Stimulated activated naive CD8-positive, alpha-beta T cell treated with anti-CD3 and anti-CD28 coated beads, Interleukin-15, amount 100 ng/mL, for 72 hours (primary cell): ENCODE results near the gene CUL5.
A peak's percentile ranks its signal among the peaks of the same experiment; 100 is the strongest.

ENCODE experiments used
- ATAC-seq: fragments of 150-1000 bp; cut with Tn5 transposase; 2 replicates; pipeline ENCODE4 v1.10.0; 2021; ENCODE audit warnings: mild to moderate bottlenecking, moderate library complexity
- DNase-seq, 2 donors: peaks; one replicate each; pipeline ENCODE4 v3.0.0; 2021 to 2022
- H3K27ac Mint-ChIP-seq, 2 donors: one replicate each; pipeline ENCODE4 v1.8.0; 2022; ENCODE audit warnings: mild to moderate bottlenecking in 2 of 2, mixed read lengths in 2 of 2, moderate library complexity in 2 of 2
- H3K27me3 Mint-ChIP-seq: one replicate; pipeline ENCODE4 v1.8.0; 2022; ENCODE audit warnings: mixed read lengths
- H3K4me1 Mint-ChIP-seq: one replicate; pipeline ENCODE4 v1.8.0; 2022; ENCODE audit warnings: mild to moderate bottlenecking, mixed read lengths
- H3K4me3 Mint-ChIP-seq, 2 donors: one replicate each; pipeline ENCODE4 v1.8.0; 2022; ENCODE audit warnings: mild to moderate bottlenecking in 2 of 2, mixed read lengths in 2 of 2, moderate library complexity in 1 of 2
- H3K9me3 Mint-ChIP-seq, 2 donors: one replicate each; pipeline ENCODE4 v1.8.0; 2022; ENCODE audit warnings: mixed read lengths in 2 of 2

CUL5 gene

GRCh38 chr11:108008656-108009496, at the start of gene CUL5:
Gene CUL5, plus strand, starts transcription at chr11:108008898. Its CDS starts 451 bp downstream, at chr11:108009349.
- H3K4me1 Mint-ChIP-seq = peaks cover 9% of the 10 kb centered on the region
- peak; percentile 93 for ATAC-seq
- H3K4me3 Mint-ChIP-seq = peak within 1 kb of the TSS; percentile 94 to 96
- H3K27ac Mint-ChIP-seq = peak within 1 kb of the TSS; percentile 99
- DNase-seq = peak; percentile 90 to 93
- no peaks in the 10 kb centered on the region for H3K9me3 Mint-ChIP-seq
- H3K27me3 Mint-ChIP-seq = no peaks in the 10 kb centered on the region

- peaks cover 6% of the 10 kb centered on the region for H3K4me1 Mint-ChIP-seq
- ATAC-seq (no peak), DNase-seq (no peak)
- peaks cover 31% of the 10 kb centered on the region for H3K27me3 Mint-ChIP-seq
- H3K9me3 Mint-ChIP-seq = no peaks in the 10 kb centered on the region
- H3K4me3 Mint-ChIP-seq = no peak overlapping the region
- H3K27ac Mint-ChIP-seq = no peak overlapping the region
These were observed 47.2 kb upstream of the CUL5 start for GRCh38 chr11:107961480-107961879.

- ATAC-seq = no peak
- Mint-ChIP-seq H3K27me3 (peaks cover 24% of the 10 kb centered on the region), H3K27ac (no peak overlapping the region), H3K4me3 (no peak overlapping the region), H3K4me1 (no peaks in the 10 kb centered on the region), H3K9me3 (no peaks in the 10 kb centered on the region)
- DNase-seq = no peak
These were observed 46.5 kb upstream of the CUL5 start for GRCh38 chr11:107962181-107962580.

GRCh38 chr11:107963091-107963490, 45.6 kb upstream of the CUL5 start:
- no peak overlapping the region for H3K4me3 Mint-ChIP-seq
- DNase-seq (no peak), ATAC-seq (no peak)
- H3K27ac Mint-ChIP-seq = no peak overlapping the region
- no peaks in the 10 kb centered on the region for H3K9me3 Mint-ChIP-seq
- H3K27me3 Mint-ChIP-seq = peaks cover 15% of the 10 kb centered on the region
- no peaks in the 10 kb centered on the region for H3K4me1 Mint-ChIP-seq

GRCh38 chr11:107969219-107969618, 39.5 kb upstream of the CUL5 start:
- Mint-ChIP-seq H3K4me3 (no peak overlapping the region), H3K27ac (no peak overlapping the region), H3K4me1 (no peaks in the 10 kb centered on the region), H3K9me3 (no peaks in the 10 kb centered on the region), H3K27me3 (peaks cover 7% of the 10 kb centered on the region)
- no peak for DNase-seq
- no peak for ATAC-seq

GRCh38 chr11:107970049-107970448, 38.6 kb upstream of the CUL5 start:
- no peak overlapping the region for H3K4me3 Mint-ChIP-seq
- peaks cover 7% of the 10 kb centered on the region for H3K27me3 Mint-ChIP-seq
- ATAC-seq = no peak
- no peak for DNase-seq
- no peaks in the 10 kb centered on the region for H3K4me1 Mint-ChIP-seq
- H3K9me3 Mint-ChIP-seq = no peaks in the 10 kb centered on the region
- H3K27ac Mint-ChIP-seq = no peak overlapping the region

GRCh38 chr11:107973641-107974040, 35.1 kb upstream of the CUL5 start:
- no peaks in the 10 kb centered on the region for H3K4me1 Mint-ChIP-seq
- ATAC-seq (no peak), DNase-seq (no peak)
- no peak overlapping the region for H3K4me3 Mint-ChIP-seq
- H3K27me3 Mint-ChIP-seq = peaks cover 7% of the 10 kb centered on the region
- H3K9me3 Mint-ChIP-seq = no peaks in the 10 kb centered on the region
- H3K27ac Mint-ChIP-seq = no peak overlapping the region

GRCh38 chr11:107988397-107989158, 20.1 kb upstream of the CUL5 start:
- Mint-ChIP-seq H3K4me1 (no peaks in the 10 kb centered on the region), H3K9me3 (no peaks in the 10 kb centered on the region), H3K4me3 (no peak overlapping the region), H3K27ac (no peak overlapping the region), H3K27me3 (no peaks in the 10 kb centered on the region)
- DNase-seq (no peak), ATAC-seq (no peak)

GRCh38 chr11:107991868-107992414, 16.8 kb upstream of the CUL5 start:
- H3K9me3 Mint-ChIP-seq = no peaks in the 10 kb centered on the region
- no peak overlapping the region for H3K4me3 Mint-ChIP-seq
- peaks cover 25% of the 10 kb centered on the region for H3K27me3 Mint-ChIP-seq
- DNase-seq (no peak), ATAC-seq (no peak)
- H3K4me1 Mint-ChIP-seq = no peaks in the 10 kb centered on the region
- H3K27ac Mint-ChIP-seq = no peak overlapping the region

GRCh38 chr11:107996006-107996776, 12.5 kb upstream of the CUL5 start:
- no peak for DNase-seq
- Mint-ChIP-seq H3K27me3 (peaks cover 35% of the 10 kb centered on the region), H3K4me3 (no peak overlapping the region), H3K4me1 (peaks cover 6% of the 10 kb centered on the region), H3K27ac (no peak overlapping the region), H3K9me3 (no peaks in the 10 kb centered on the region)
- no peak for ATAC-seq

GRCh38 chr11:107998761-107999160, 9.9 kb upstream of the CUL5 start:
- Mint-ChIP-seq H3K27ac (no peak overlapping the region), H3K4me3 (no peak overlapping the region), H3K9me3 (no peaks in the 10 kb centered on the region), H3K4me1 (peaks cover 6% of the 10 kb centered on the region), H3K27me3 (peaks cover 35% of the 10 kb centered on the region)
- ATAC-seq = no peak
- DNase-seq = no peak

GRCh38 chr11:107999759-108000455, 8.8 kb upstream of the CUL5 start:
- H3K4me3 Mint-ChIP-seq = no peak overlapping the region
- no peaks in the 10 kb centered on the region for H3K9me3 Mint-ChIP-seq
- H3K27ac Mint-ChIP-seq = peak overlapping the region in 1 of 2 donors; percentile 71
- H3K4me1 Mint-ChIP-seq = peaks cover 6% of the 10 kb centered on the region
- DNase-seq = peak; percentile 29 to 33
- peaks cover 30% of the 10 kb centered on the region for H3K27me3 Mint-ChIP-seq
- ATAC-seq = peak; percentile 91

- Mint-ChIP-seq H3K4me1 (peaks cover 6% of the 10 kb centered on the region), H3K27ac (no peak overlapping the region), H3K4me3 (no peak overlapping the region), H3K9me3 (no peaks in the 10 kb centered on the region), H3K27me3 (peaks cover 7% of the 10 kb centered on the region)
- ATAC-seq (no peak), DNase-seq (no peak)
These were observed 6.2 kb upstream of the CUL5 start for GRCh38 chr11:108002476-108002875.

- Mint-ChIP-seq H3K27me3 (peaks cover 7% of the 10 kb centered on the region), H3K9me3 (no peaks in the 10 kb centered on the region), H3K4me3 (no peak overlapping the region), H3K27ac (peak overlapping the region in 1 of 2 donors; percentile 19), H3K4me1 (peaks cover 10% of the 10 kb centered on the region)
- ATAC-seq (no peak), DNase-seq (no peak)
These were observed 5.1 kb upstream of the CUL5 start for GRCh38 chr11:108003623-108004022.

GRCh38 chr11:108007819-108008218, 879 bp upstream of the CUL5 start:
- ATAC-seq (no peak), DNase-seq (no peak)
- no peaks in the 10 kb centered on the region for H3K27me3 Mint-ChIP-seq
- no peak overlapping the region for H3K4me3 Mint-ChIP-seq
- peaks cover 9% of the 10 kb centered on the region for H3K4me1 Mint-ChIP-seq
- H3K27ac Mint-ChIP-seq = no peak overlapping the region
- no peaks in the 10 kb centered on the region for H3K9me3 Mint-ChIP-seq
